ENCODE measurements around the gene HOXB13.

Gene HOXB13

DNA sequence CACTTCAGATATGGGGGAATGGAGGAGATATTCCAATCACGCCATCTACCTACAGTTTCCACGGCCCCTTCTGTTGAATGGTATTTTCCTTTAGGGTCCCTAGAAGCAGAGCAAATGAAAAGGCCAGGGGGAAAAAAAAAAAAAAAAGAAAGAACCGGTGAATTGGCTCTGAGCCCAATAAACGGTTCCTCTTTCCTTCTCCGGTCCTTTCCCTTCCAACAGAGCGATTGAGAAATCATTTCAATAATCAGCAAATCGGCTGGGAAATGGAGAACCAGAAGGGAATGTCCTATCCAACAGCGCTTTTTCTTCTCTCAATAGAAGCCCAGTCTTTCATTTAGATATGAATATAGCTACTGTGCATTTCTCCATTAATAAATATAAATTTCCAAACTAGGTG, 26.8 kb upstream of the HOXB13 start:
- DNase-seq (ENCODE audit: low read depth) = no peak
- Histone ChIP-seq H3K4me1 (ENCODE audit: control insufficient read depth, insufficient read depth, low read length) (peaks cover 5% of the 10 kb centered on the region), H3K27me3 (replicated peaks; ENCODE audit: control insufficient read depth, insufficient read depth, low read length) (peaks cover 80% of the 10 kb centered on the region), H3K9ac (ENCODE audit: low read length) (no peak overlapping the region), H3K36me3 (ENCODE audit: control insufficient read depth, insufficient read depth, low read length, severe bottlenecking) (no peaks in the 10 kb centered on the region), H3K9me3 (ENCODE audit: control insufficient read depth, low read length) (no peaks in the 10 kb centered on the region), H3K4me3 (ENCODE audit: low read length) (no peak overlapping the region)

DNA sequence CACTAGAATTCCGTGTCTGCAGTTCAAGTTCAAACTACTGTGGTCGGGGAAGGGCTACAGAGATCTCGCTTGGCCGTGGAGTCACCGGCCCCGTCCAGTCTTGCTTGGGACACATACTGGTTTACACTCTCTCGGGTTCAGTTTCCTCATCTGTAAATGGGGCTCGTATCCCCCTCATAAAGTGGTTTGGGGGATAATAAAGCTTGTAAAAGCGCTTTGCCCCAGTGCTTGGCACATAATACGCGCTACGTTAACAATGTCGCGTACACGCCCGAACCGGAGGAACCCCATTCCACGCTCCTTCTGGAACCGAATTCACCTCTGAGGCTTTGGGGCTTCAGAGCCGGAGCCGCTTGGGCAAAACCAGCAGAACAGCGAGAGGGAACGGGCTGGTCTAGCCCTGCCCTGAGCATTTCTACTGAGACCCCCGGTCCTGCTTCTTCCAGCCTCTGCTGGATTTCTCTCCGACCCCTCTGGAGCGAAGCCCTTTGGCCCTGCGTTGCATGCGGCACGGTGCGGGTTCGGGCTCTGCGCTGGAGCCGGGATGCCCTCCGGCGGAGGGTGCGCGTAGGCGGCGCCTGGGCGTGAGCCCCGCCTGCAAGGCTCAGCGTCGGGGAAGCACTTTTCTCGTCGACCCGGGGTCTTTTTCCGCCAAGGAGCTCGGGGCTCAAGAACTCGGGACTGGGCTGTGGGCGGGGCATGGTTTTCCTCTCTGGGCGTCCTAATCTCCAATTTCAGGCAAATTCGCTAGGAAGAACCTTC, 26.1 kb upstream of the HOXB13 start:
- no peaks in the 10 kb centered on the region for H3K9me3 ChIP-seq (ENCODE audit: control insufficient read depth, low read length)
- H3K27me3 ChIP-seq (replicated peaks; ENCODE audit: control insufficient read depth, insufficient read depth, low read length) = peaks cover 85% of the 10 kb centered on the region
- H3K36me3 ChIP-seq (ENCODE audit: control insufficient read depth, insufficient read depth, low read length, severe bottlenecking) = no peaks in the 10 kb centered on the region
- no peak overlapping the region for H3K9ac ChIP-seq (ENCODE audit: low read length)
- no peak for DNase-seq (ENCODE audit: low read depth)
- peaks cover 5% of the 10 kb centered on the region for H3K4me1 ChIP-seq (ENCODE audit: control insufficient read depth, insufficient read depth, low read length)
- no peak overlapping the region for H3K4me3 ChIP-seq (ENCODE audit: low read length)

DNA sequence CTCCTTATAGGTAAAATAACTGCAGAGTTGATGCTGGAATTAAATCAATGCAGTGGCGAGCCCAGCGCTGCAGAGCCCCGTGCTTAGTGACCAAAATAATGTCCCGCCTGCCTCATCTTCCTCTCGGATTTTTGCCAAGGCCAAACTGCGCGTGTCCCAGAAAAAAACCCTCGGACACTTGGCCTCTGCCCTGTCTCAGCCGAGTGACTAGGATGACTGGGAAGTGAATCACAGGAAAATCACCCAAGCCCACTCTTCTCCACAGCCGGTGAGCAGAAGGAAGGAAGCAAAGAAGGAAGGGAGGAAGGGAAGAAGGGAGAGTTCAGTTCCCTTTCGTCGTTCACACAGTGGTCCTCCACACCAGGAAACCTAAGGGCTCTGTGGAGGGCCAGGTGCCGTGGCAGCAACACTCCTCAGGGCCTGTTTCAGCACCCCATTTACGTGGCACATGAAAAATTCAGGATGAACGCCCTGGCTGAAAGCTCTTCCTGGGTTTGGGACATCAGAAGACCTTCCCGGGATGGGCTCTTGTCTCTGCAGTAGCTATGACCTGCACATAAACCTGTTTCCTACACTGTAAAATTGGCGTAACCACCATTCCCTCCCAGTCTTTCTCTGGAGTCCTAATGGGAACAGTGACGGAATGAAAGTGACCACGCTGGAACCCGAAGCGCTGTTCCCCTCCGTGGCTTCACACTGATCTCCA, 25.4 kb upstream of the HOXB13 start:
- Histone ChIP-seq H3K4me1 (ENCODE audit: control insufficient read depth, insufficient read depth, low read length) (peaks cover 5% of the 10 kb centered on the region), H3K27me3 (replicated peaks; ENCODE audit: control insufficient read depth, insufficient read depth, low read length) (peaks cover 86% of the 10 kb centered on the region), H3K36me3 (ENCODE audit: control insufficient read depth, insufficient read depth, low read length, severe bottlenecking) (no peaks in the 10 kb centered on the region), H3K4me3 (ENCODE audit: low read length) (no peak overlapping the region), H3K9me3 (ENCODE audit: control insufficient read depth, low read length) (no peaks in the 10 kb centered on the region), H3K9ac (ENCODE audit: low read length) (no peak overlapping the region)
- DNase-seq (ENCODE audit: low read depth) = no peak

DNA sequence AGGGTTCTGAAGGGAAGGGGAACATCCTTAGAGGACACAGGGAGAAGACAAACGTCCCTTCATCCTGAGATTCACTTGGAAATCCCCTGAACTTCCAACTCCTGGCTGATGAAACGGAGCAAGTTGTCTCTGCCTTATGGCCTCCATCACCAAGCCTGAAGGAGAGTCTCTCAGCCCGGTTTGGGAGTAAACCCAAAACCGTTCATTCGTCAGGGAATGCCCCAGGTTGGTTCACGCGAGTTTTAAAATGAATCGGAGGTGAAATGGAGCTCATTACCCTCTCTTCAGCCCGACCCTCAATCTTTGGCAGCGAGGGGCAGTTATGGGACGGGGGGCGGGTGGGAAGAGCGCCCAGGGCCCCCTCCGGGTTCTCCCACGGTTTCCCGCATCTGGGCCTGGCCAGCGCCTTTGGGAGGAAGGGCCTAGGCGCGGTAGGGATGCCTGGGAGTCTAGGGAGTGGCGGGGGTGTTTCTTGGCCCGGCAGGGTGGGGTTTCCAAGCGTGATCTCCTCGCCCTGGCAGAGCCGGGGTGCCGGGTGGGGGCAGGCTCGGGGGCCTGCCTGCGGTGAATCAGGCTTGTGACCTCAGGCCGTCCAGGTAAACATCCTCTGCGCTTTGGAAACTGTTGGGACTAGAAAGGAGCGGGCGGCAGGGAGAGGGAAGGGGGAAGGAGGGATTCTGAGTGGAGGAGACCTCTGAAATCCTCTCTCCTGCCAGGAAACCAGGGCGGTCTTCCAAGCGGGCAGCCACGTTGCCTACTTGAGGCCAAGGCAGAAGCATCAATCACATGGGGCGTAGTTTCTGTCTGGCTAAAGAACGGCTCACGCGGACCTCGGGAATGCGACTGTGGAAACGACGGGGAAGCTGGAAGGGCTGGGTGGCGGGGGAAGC, 24.1 kb upstream of the HOXB13 start:
- DNase-seq (ENCODE audit: low read depth) = no peak
- Histone ChIP-seq H3K9me3 (ENCODE audit: control insufficient read depth, low read length) (no peaks in the 10 kb centered on the region), H3K9ac (ENCODE audit: low read length) (no peak overlapping the region), H3K36me3 (ENCODE audit: control insufficient read depth, insufficient read depth, low read length, severe bottlenecking) (no peaks in the 10 kb centered on the region), H3K4me1 (ENCODE audit: control insufficient read depth, insufficient read depth, low read length) (peaks cover 5% of the 10 kb centered on the region), H3K27me3 (replicated peaks; ENCODE audit: control insufficient read depth, insufficient read depth, low read length) (peaks cover 95% of the 10 kb centered on the region), H3K4me3 (ENCODE audit: low read length) (no peak overlapping the region)

DNA sequence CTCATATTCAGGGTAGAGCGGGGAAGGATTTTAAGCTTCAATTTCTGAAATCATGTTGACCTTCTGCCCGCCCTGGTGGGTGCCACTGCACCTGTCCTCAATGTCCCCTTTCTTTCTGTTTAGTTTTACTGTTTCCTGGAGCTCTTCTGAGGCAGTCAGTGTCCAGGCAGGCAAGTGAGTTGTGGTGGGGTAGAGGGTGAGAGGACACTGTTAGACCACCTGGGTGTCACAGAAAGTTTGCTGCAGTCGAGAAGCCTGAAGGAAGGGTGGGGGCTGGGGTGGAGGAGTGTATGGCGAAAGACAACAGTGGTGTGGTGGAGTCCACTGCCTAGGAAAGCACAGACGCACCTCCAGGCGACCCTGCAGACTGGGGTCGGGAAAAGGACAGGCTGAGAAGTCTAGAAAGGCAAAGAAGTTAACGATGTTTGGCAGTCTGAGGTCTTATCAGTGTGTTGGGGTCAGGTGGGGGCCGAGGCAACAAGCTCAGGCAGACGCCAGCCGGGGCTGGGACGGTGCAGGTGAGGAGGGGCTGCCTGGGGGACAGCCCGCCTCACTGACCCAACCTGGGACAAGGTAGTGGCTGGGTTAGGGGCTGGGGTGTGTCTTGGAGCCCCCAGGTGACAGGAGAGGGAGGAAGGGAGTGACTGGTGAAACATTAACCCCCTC, 23.3 kb upstream of the HOXB13 start:
- DNase-seq (ENCODE audit: low read depth) = no peak
- Histone ChIP-seq H3K27me3 (replicated peaks; ENCODE audit: control insufficient read depth, insufficient read depth, low read length) (peaks cover 98% of the 10 kb centered on the region), H3K4me1 (ENCODE audit: control insufficient read depth, insufficient read depth, low read length) (peaks cover 5% of the 10 kb centered on the region), H3K4me3 (ENCODE audit: low read length) (no peak overlapping the region), H3K9me3 (ENCODE audit: control insufficient read depth, low read length) (no peaks in the 10 kb centered on the region), H3K9ac (ENCODE audit: low read length) (no peak overlapping the region), H3K36me3 (ENCODE audit: control insufficient read depth, insufficient read depth, low read length, severe bottlenecking) (no peaks in the 10 kb centered on the region)

DNA sequence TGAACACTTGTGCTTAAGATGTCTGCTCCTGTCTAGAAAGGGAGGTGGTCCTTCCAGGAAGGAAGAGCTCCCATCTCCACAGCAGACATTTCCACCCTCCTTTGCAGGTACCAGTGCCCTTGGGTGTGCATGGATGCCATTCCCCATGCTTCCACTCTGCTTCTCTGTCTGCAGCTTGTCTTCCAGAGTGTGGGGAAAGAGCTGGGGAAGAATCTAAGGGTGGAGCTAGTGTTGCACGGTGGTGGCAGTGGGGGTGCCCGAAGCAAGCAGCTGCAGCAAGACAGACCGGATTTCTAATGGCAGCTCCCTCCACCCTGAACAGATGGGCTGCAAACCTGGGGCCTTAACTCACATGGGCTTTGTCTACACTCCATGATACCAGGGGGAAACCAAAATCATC, 22.6 kb upstream of the HOXB13 start:
- Histone ChIP-seq H3K9ac (ENCODE audit: low read length) (no peak overlapping the region), H3K9me3 (ENCODE audit: control insufficient read depth, low read length) (no peaks in the 10 kb centered on the region), H3K4me1 (ENCODE audit: control insufficient read depth, insufficient read depth, low read length) (peaks cover 5% of the 10 kb centered on the region), H3K4me3 (ENCODE audit: low read length) (no peak overlapping the region), H3K36me3 (ENCODE audit: control insufficient read depth, insufficient read depth, low read length, severe bottlenecking) (no peaks in the 10 kb centered on the region), H3K27me3 (replicated peaks; ENCODE audit: control insufficient read depth, insufficient read depth, low read length) (peaks cover 100% of the 10 kb centered on the region)
- no peak for DNase-seq (ENCODE audit: low read depth)

DNA sequence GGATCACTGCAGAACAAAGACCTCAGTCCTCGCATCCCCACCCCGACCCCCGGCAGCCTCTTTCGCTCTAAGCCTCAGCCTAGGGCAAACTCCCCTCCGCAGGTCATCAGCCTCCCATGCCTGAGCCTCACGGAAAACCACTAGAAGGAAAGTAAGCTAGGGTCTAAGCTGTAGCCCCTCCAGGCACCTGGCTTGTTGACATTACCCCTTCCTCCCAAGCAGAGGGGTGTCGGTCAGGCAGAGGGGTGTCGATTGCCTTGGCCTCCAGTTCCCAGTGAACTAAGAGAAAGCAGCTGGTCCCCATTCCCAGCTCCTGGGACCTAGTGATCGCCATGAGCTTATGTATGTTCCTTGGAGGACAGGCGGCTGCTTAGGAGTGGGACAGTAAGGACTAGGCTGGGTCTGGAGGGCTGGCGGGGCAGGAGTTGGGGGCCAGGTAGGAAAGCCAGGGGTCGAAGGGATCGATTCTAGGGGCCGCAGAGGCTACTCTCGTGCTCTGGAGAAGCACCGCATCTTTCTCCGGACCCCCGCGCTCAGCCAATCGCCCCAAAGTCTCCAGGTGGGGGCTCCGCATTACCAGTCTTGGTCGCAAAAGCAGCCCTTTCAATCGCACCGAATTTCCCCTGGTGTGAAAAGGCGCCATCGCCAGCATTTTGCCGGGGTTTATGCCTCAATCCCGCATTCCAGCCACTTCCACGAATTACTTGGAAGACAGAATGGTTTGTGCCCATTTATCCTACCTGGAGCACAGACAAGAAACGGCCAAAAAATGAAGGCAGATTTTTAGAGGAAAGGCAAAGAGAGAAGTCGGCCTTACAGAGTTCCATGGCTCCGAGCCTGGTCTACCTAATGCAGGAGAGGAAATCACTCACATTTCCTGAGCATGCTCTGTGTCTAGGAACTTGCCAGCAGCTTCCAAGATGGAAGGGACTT, 21.3 kb upstream of the HOXB13 start:
- peaks cover 100% of the 10 kb centered on the region for H3K27me3 ChIP-seq (replicated peaks; ENCODE audit: control insufficient read depth, insufficient read depth, low read length)
- no peak overlapping the region for H3K9ac ChIP-seq (ENCODE audit: low read length)
- H3K4me3 ChIP-seq (ENCODE audit: low read length) = no peak overlapping the region
- peaks cover 5% of the 10 kb centered on the region for H3K4me1 ChIP-seq (ENCODE audit: control insufficient read depth, insufficient read depth, low read length)
- no peak for DNase-seq (ENCODE audit: low read depth)
- H3K36me3 ChIP-seq (ENCODE audit: control insufficient read depth, insufficient read depth, low read length, severe bottlenecking) = no peaks in the 10 kb centered on the region
- H3K9me3 ChIP-seq (ENCODE audit: control insufficient read depth, low read length) = no peaks in the 10 kb centered on the region

DNA sequence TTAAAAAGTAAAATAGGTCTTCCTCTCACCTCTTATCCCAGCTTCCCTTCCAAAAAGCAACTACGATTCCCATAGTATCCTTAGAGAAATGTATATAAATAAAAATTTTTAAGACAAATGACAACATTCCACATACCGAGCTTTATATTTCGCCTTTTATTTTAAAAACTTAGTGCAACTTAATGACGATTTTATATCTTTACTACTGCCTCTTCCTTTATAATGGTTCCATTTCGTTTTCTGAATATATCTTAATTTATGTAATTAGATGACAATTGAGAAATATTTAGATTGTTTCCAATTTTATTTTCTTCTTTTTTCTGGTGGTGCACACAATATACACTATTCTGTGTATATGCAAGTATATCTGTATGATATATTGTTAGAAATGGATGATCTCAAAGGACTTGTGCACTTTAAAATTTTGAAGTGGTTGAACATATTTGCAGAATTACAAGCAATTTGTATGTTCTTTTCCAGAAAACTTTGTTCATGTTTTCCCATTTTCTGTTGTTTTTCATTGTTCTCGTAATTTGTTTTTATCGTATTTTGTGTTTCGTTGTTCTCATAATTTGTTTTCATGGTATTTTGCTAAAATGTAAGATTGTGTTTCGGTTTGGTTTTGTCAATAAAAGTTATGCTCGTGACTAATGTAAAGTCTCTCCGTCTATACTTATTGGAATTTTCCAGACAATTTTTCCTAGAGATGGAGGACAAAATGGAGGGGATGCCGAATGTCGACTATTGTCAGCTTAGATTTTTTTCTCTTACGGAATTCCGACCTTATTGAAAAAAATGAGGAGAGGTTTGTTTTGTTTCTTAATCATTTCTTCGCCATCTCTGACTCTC, 20.4 kb upstream of the HOXB13 start:
- Histone ChIP-seq H3K4me1 (ENCODE audit: control insufficient read depth, insufficient read depth, low read length) (peaks cover 3% of the 10 kb centered on the region), H3K27me3 (replicated peaks; ENCODE audit: control insufficient read depth, insufficient read depth, low read length) (peaks cover 96% of the 10 kb centered on the region), H3K36me3 (ENCODE audit: control insufficient read depth, insufficient read depth, low read length, severe bottlenecking) (no peaks in the 10 kb centered on the region), H3K9me3 (ENCODE audit: control insufficient read depth, low read length) (no peaks in the 10 kb centered on the region), H3K9ac (ENCODE audit: low read length) (no peak overlapping the region), H3K4me3 (ENCODE audit: low read length) (no peak overlapping the region)
- no peak for DNase-seq (ENCODE audit: low read depth)

DNA sequence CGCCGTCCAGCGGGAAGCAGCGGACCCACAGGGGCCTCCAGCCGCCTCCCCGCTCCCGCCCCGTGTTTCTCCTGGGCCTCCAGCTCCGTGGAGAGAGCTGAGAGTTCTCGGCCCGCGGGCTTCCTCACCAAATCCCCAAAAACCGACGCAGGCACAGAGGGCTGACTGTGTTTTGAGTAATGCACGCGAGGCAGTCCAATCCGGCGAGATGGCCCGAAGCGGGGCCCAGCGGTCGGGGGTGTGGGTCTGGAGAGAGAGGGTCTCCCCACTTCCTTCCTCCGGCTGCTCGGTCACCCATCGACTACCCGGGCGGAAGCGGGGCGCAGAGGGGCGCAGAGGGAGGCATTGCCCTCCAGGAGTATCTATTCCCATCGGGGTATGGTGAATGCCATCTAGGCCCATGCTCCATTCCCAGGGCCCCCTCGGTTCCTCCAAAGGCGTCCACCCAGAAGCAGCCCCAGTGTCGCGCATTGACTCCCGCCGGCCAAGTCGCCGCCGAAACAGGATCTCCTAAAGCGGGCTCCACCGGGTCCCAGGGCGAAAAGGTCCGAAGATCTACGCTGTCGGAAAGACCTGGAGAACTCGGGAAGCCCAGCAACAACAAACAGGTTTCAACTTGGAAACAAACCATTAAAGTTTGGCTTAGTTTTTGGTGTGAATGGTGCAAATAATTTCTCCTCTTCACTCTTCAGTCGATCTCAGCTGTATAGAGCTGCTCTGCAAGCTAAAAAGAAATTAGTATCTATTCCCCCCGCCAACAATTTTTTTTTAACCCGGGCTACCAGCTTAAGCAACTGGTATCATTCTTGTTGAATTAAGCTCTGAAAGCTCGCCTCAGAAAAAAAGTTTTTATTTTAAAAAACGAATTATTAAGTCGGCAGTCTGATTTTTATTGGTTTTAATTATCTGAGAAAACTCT, 19.2 kb upstream of the HOXB13 start:
- Histone ChIP-seq H3K4me1 (ENCODE audit: control insufficient read depth, insufficient read depth, low read length) (no peaks in the 10 kb centered on the region), H3K4me3 (ENCODE audit: low read length) (no peak overlapping the region), H3K9ac (ENCODE audit: low read length) (no peak overlapping the region), H3K27me3 (replicated peaks; ENCODE audit: control insufficient read depth, insufficient read depth, low read length) (peaks cover 96% of the 10 kb centered on the region), H3K36me3 (ENCODE audit: control insufficient read depth, insufficient read depth, low read length, severe bottlenecking) (no peaks in the 10 kb centered on the region), H3K9me3 (ENCODE audit: control insufficient read depth, low read length) (no peaks in the 10 kb centered on the region)
- DNase-seq (ENCODE audit: low read depth) = no peak

Measured in adipocyte (in vitro differentiated cells).